GM19023 (cell line): ENCODE results near the gene PLCL1.
"Not testable (repeated sequence)": the region's sequence is repeated elsewhere in the genome, so short reads cannot be mapped to it uniquely, and the experiment has no call there.

Experiments
- ATAC-seq: cut with Tn5 transposase; IDR thresholded peaks from one replicate; pipeline ENCODE4 v1.9.1; 2021; ENCODE audit warnings: mild to moderate bottlenecking, moderate library complexity; ENCODE audit not compliant: unreplicated experiment

The PLCL1 gene

GRCh38 chr2:198161151-198161550 lies 356.8 kb downstream of the PLCL1 start:
- ATAC-seq: no peak

GRCh38 chr2:198162276-198162675 lies 357.9 kb downstream of the PLCL1 start:
- ATAC-seq: no peak

GRCh38 chr2:198164843-198165242 lies 360.4 kb downstream of the PLCL1 start:
- no peak for ATAC-seq

GRCh38 chr2:198165289-198165688 lies 360.9 kb downstream of the PLCL1 start:
- no peak for ATAC-seq

- no peak for ATAC-seq
These were observed 363.0 kb downstream of the PLCL1 start for GRCh38 chr2:198167346-198167745.

- ATAC-seq: no peak
These were observed 364.3 kb downstream of the PLCL1 start for GRCh38 chr2:198168651-198169050.

GRCh38 chr2:198173242-198173641 lies 368.8 kb downstream of the PLCL1 start:
- no peak for ATAC-seq

GRCh38 chr2:198173864-198174263 lies 369.5 kb downstream of the PLCL1 start:
- ATAC-seq: no peak

GRCh38 chr2:198175271-198175670 lies 370.9 kb downstream of the PLCL1 start:
- ATAC-seq: no peak

- no peak for ATAC-seq
These were observed 372.6 kb downstream of the PLCL1 start for GRCh38 chr2:198177040-198177439.

- no peak for ATAC-seq
These were observed 374.4 kb downstream of the PLCL1 start for GRCh38 chr2:198178766-198179165.

GRCh38 chr2:198186257-198186656 lies 381.9 kb downstream of the PLCL1 start:
- ATAC-seq: no peak

- ATAC-seq: no peak
These were observed 383.4 kb downstream of the PLCL1 start for GRCh38 chr2:198187841-198188240.

GRCh38 chr2:198188982-198189381 lies 384.6 kb downstream of the PLCL1 start:
- no peak for ATAC-seq

- ATAC-seq: no peak
These were observed 387.3 kb downstream of the PLCL1 start for GRCh38 chr2:198191651-198192050.

GRCh38 chr2:198196556-198196955 lies 392.2 kb downstream of the PLCL1 start:
- not testable (repeated sequence) for ATAC-seq
